ENCODE measurements around the gene ABCA6.
A peak's percentile ranks its signal among the peaks of the same experiment; 100 is the strongest.

The ABCA6 gene

GRCh38 chr17:69130627-69131296, 10.9 kb downstream of the ABCA6 start:
- no peak overlapping the region for H2AFZ ChIP-seq (ENCODE audit: low read depth, low read length)
- H3K79me2 ChIP-seq (ENCODE audit: low read length), result no peaks in the 10 kb centered on the region
- no peak overlapping the region for H3K9ac ChIP-seq (ENCODE audit: low read length)
- H3K4me2 ChIP-seq (ENCODE audit: low read length), result no peak overlapping the region
- no peak for TF ChIP-seq CTCF (IDR thresholded peaks at IDR 0.05; ENCODE audit: low read depth, low read length)
- TF ChIP-seq EZH2phosphoT487 (IDR thresholded peaks at IDR 0.05; ENCODE audit: low read depth), result no peak
- no peak overlapping the region for H3K4me3 ChIP-seq (ENCODE audit: low read length)
- no peaks in the 10 kb centered on the region for H3K36me3 ChIP-seq (replicated peaks; ENCODE audit: low read depth, low read length)
- H3K9me3 ChIP-seq (ENCODE audit: insufficient read depth, low read length), result no peaks in the 10 kb centered on the region
- H4K20me1 ChIP-seq (ENCODE audit: insufficient read depth, low read length), result no peaks in the 10 kb centered on the region
- H3K27me3 ChIP-seq (ENCODE audit: low read depth, low read length), result no peaks in the 10 kb centered on the region
- H3K27ac ChIP-seq (ENCODE audit: low read length), result no peak overlapping the region
- peaks cover 12% of the 10 kb centered on the region for H3K4me1 ChIP-seq (ENCODE audit: low read length)

GRCh38 chr17:69123626-69124025, 18.1 kb downstream of the ABCA6 start:
- Histone ChIP-seq H3K36me3 (replicated peaks; ENCODE audit: low read depth, low read length) (no peaks in the 10 kb centered on the region), H4K20me1 (ENCODE audit: insufficient read depth, low read length) (no peaks in the 10 kb centered on the region), H3K27ac (ENCODE audit: low read length) (no peak overlapping the region), H3K9me3 (ENCODE audit: insufficient read depth, low read length) (no peaks in the 10 kb centered on the region), H3K4me1 (ENCODE audit: low read length) (peaks cover 23% of the 10 kb centered on the region), H3K4me3 (ENCODE audit: low read length) (no peak overlapping the region), H2AFZ (ENCODE audit: low read depth, low read length) (no peak overlapping the region), H3K79me2 (ENCODE audit: low read length) (no peaks in the 10 kb centered on the region), H3K9ac (ENCODE audit: low read length) (no peak overlapping the region), H3K4me2 (ENCODE audit: low read length) (no peak overlapping the region), H3K27me3 (ENCODE audit: low read depth, low read length) (no peaks in the 10 kb centered on the region)
- TF ChIP-seq EZH2phosphoT487 (IDR thresholded peaks at IDR 0.05; ENCODE audit: low read depth) (no peak), CTCF (IDR thresholded peaks at IDR 0.05; ENCODE audit: low read depth, low read length) (no peak)

GRCh38 chr17:69122065-69122464, 19.6 kb downstream of the ABCA6 start:
- Histone ChIP-seq H3K4me3 (ENCODE audit: low read length) (no peak overlapping the region), H3K9ac (ENCODE audit: low read length) (no peak overlapping the region), H4K20me1 (ENCODE audit: insufficient read depth, low read length) (no peaks in the 10 kb centered on the region), H3K9me3 (ENCODE audit: insufficient read depth, low read length) (no peaks in the 10 kb centered on the region), H2AFZ (ENCODE audit: low read depth, low read length) (no peak overlapping the region), H3K27ac (ENCODE audit: low read length) (no peak overlapping the region), H3K36me3 (replicated peaks; ENCODE audit: low read depth, low read length) (no peaks in the 10 kb centered on the region), H3K4me2 (ENCODE audit: low read length) (no peak overlapping the region), H3K79me2 (ENCODE audit: low read length) (no peaks in the 10 kb centered on the region), H3K4me1 (ENCODE audit: low read length) (peaks cover 38% of the 10 kb centered on the region), H3K27me3 (ENCODE audit: low read depth, low read length) (no peaks in the 10 kb centered on the region)
- TF ChIP-seq EZH2phosphoT487 (IDR thresholded peaks at IDR 0.05; ENCODE audit: low read depth) (no peak), CTCF (IDR thresholded peaks at IDR 0.05; ENCODE audit: low read depth, low read length) (no peak)

- Histone ChIP-seq H2AFZ (ENCODE audit: low read depth, low read length) (no peak overlapping the region), H3K9me3 (ENCODE audit: insufficient read depth, low read length) (no peaks in the 10 kb centered on the region), H3K27ac (ENCODE audit: low read length) (peak overlapping the region; percentile 97), H3K79me2 (ENCODE audit: low read length) (no peaks in the 10 kb centered on the region), H3K36me3 (replicated peaks; ENCODE audit: low read depth, low read length) (peaks cover 5% of the 10 kb centered on the region), H3K4me2 (ENCODE audit: low read length) (peak overlapping the region; percentile 77), H3K27me3 (ENCODE audit: low read depth, low read length) (no peaks in the 10 kb centered on the region), H3K4me1 (ENCODE audit: low read length) (peaks cover 66% of the 10 kb centered on the region), H4K20me1 (ENCODE audit: insufficient read depth, low read length) (no peaks in the 10 kb centered on the region), H3K4me3 (ENCODE audit: low read length) (peak overlapping the region; percentile 50), H3K9ac (ENCODE audit: low read length) (peak overlapping the region; percentile 82)
- TF ChIP-seq EZH2phosphoT487 (IDR thresholded peaks at IDR 0.05; ENCODE audit: low read depth) (no peak), CTCF (IDR thresholded peaks at IDR 0.05; ENCODE audit: low read depth, low read length) (no peak)
Observed at GRCh38 chr17:69117855-69118784, 23.6 kb downstream of the ABCA6 start.
